ENCODE data around the gene RNFT2.

Gene RNFT2

DNA sequence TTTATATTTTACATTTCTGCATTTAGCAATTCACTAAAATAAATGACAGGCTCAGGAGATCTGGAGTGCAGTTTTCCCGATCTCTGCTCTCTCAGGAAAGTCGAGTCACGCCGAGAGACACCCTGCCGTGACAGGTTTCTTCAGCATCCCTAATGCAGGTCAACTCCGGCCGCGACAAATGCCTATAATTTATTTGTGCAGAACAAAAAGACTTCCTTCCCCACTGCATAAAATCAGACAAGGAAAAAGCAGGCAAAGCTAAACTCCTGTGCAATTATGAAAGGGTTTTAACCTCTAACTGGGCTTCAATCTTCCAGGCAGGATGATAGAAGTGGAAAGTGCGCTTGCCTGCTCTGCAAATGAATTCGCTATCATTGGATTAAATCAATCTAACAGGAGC is 28.3 kb upstream of the RNFT2 start:
- no peak for DNase-seq (ENCODE audit: low read depth in 2 of 2)
- TF ChIP-seq CTCF (IDR thresholded peaks at IDR 0.05; ENCODE audit: low read depth, low read length) = no peak
- H3K4me3 ChIP-seq (replicated peaks in 1 of 2; ENCODE audit: low read depth in 2 of 2, low read length in 2 of 2) = no peak overlapping the region

DNA sequence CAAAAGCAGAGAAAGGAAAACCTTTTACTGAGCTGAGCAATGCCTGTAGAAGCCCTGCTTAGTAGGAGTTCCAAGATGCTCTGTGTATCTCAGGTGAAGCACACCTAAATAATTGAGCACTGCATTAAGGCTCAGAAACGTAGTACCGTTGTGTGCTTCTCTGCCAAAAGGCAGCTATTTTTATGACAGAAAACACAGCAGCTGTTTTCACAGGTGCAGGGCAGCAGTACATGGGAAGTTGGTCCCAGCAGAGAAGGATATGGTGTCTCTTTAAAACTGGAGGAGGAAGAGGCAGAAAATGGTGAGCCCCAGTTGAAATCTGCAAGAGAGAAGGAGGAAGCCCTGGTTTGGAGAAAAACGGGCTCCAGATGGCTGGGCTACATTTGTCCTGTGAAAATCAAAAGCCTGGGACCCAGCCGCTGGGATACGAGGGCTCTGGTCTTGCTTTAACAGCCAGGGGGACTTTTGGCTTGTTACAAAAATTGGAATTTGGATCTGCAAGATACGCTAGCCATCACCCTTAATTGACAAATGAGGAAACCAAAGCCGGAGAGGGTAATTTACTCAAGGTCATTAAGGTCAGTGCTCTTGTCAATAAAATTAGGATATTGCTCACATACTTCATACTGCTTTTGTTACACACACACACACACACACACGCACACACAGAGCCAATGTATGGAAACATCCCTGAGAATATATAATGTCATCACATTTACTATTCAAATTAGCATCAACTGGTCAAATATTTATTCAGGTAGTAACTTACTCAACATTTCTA is 27.6 kb upstream of the RNFT2 start:
- no peak for TF ChIP-seq CTCF (IDR thresholded peaks at IDR 0.05; ENCODE audit: low read depth, low read length)
- no peak for DNase-seq (ENCODE audit: low read depth in 2 of 2)
- H3K4me3 ChIP-seq (replicated peaks in 1 of 2; ENCODE audit: low read depth in 2 of 2, low read length in 2 of 2) = no peak overlapping the region

DNA sequence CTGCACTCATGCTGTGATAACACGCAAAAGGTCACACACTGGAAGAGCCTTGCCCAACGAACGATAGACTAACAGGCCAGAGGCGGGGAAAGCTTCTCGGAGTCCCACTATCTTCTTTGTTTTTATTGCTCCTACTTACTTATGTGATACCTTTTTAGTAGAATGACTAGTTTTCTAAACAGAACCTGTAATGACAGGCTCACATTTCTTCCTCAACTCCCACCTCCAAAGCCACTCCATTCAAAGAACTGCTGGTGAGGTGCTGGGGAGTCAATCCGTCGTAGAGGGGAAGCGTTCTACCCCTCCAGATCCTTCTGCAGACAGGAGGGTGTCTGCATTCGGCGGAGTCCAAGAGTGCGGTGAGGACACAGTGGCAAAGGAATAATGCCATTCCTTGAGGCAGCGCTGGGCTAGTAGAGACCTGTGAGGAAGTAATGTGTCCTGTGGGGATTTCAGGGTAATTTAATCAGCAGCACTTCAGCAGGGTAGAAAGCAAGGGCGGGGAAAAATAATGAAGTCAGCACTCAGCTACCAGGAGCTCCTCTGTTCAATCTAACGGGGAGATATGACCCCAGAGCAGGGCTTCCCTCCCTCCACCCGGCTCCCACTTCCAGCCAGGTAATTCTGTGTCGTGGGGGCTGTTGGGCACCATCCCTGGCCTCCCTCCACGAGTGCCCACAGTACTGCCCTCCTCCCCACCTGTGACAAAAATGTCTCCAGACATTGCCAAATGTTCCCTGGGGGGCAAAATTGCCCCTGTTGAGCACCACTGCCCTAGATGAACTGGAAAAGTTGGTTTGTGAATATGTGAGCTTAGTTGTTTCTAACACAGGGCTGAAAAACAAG is 25.4 kb upstream of the RNFT2 start:
- no peak for DNase-seq (ENCODE audit: low read depth in 2 of 2)
- TF ChIP-seq CTCF (IDR thresholded peaks at IDR 0.05; ENCODE audit: low read depth, low read length) = no peak
- no peak overlapping the region for H3K4me3 ChIP-seq (replicated peaks in 1 of 2; ENCODE audit: low read depth in 2 of 2, low read length in 2 of 2)

- H3K4me3 ChIP-seq (replicated peaks in 1 of 2; ENCODE audit: low read depth in 2 of 2, low read length in 2 of 2) = no peak overlapping the region
- DNase-seq (ENCODE audit: low read depth in 2 of 2) = peak in 1 of 2 donors; percentile 9
- TF ChIP-seq CTCF (IDR thresholded peaks at IDR 0.05; ENCODE audit: low read depth, low read length) = no peak
Observed at GRCh38 chr12:116713527-116713926, 24.6 kb upstream of the RNFT2 start.

GRCh38 chr12:116714175-116714574 is 23.9 kb upstream of the RNFT2 start:
- no peak for TF ChIP-seq CTCF (IDR thresholded peaks at IDR 0.05; ENCODE audit: low read depth, low read length)
- H3K4me3 ChIP-seq (replicated peaks in 1 of 2; ENCODE audit: low read depth in 2 of 2, low read length in 2 of 2) = no peak overlapping the region
- DNase-seq (ENCODE audit: low read depth in 2 of 2) = peak in 1 of 2 donors; percentile 12

GRCh38 chr12:116717466-116718437 is 20.4 kb upstream of the RNFT2 start:
- no peak for TF ChIP-seq CTCF (IDR thresholded peaks at IDR 0.05; ENCODE audit: low read depth, low read length)
- DNase-seq (ENCODE audit: low read depth in 2 of 2) = peak; percentile 72 to 79
- H3K4me3 ChIP-seq (replicated peaks in 1 of 2; ENCODE audit: low read depth in 2 of 2, low read length in 2 of 2) = peak overlapping the region; percentile 3 to 9
